Vagina (tissue), 2 donors: ENCODE results near the gene CMIP.

Source experiments
- POLR2A ChIP-seq, 2 donors: fragments of 450-650 bp; IDR thresholded peaks; one replicate each; pipeline ENCODE4 v1.6.1; 2017; ENCODE audit warnings: antibody characterized with exemption in 2 of 2, mild to moderate bottlenecking in 2 of 2, moderate library complexity in 2 of 2
- TF ChIP-seq, protein P1 (sequence below), 3 experiments: fragments of 450-650 bp in 2 of 3; fragments of 200-600 bp in 1 of 3; sonication (generic) in 1 of 3; IDR thresholded peaks; one replicate each; pipeline ENCODE4 v1.5.1; 2017 to 2019; ENCODE audit warnings: antibody characterized with exemption in 3 of 3, mild to moderate bottlenecking in 2 of 3, moderate library complexity in 2 of 3

DNA sequence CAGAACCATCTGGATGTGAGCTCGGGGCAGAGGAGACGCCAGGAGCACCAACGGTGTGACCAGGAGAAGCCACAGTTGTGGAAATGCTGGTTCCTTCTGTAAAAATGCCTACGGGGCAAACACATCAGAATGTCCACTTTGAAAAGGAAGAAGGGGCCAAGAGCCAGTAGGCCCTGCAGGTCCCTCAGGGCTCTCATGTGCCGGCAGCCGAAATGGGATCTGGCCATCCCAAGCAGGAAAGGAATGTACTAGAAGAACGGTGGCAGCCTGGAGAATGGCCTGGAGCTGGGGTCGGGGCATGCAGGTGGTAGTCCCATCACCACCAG is 172.4 kb downstream of the CMIP start:
- TF ChIP-seq, protein P1, sequence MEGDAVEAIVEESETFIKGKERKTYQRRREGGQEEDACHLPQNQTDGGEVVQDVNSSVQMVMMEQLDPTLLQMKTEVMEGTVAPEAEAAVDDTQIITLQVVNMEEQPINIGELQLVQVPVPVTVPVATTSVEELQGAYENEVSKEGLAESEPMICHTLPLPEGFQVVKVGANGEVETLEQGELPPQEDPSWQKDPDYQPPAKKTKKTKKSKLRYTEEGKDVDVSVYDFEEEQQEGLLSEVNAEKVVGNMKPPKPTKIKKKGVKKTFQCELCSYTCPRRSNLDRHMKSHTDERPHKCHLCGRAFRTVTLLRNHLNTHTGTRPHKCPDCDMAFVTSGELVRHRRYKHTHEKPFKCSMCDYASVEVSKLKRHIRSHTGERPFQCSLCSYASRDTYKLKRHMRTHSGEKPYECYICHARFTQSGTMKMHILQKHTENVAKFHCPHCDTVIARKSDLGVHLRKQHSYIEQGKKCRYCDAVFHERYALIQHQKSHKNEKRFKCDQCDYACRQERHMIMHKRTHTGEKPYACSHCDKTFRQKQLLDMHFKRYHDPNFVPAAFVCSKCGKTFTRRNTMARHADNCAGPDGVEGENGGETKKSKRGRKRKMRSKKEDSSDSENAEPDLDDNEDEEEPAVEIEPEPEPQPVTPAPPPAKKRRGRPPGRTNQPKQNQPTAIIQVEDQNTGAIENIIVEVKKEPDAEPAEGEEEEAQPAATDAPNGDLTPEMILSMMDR (IDR thresholded peaks at IDR 0.05): no peak
- no peak for TF ChIP-seq POLR2A (IDR thresholded peaks at IDR 0.05)
